ENCODE measurements around the gene LENG8.
"Not testable (repeated sequence)": the region's sequence is repeated elsewhere in the genome, so short reads cannot be mapped to it uniquely, and the experiment has no call there.

LENG8 gene

DNA sequence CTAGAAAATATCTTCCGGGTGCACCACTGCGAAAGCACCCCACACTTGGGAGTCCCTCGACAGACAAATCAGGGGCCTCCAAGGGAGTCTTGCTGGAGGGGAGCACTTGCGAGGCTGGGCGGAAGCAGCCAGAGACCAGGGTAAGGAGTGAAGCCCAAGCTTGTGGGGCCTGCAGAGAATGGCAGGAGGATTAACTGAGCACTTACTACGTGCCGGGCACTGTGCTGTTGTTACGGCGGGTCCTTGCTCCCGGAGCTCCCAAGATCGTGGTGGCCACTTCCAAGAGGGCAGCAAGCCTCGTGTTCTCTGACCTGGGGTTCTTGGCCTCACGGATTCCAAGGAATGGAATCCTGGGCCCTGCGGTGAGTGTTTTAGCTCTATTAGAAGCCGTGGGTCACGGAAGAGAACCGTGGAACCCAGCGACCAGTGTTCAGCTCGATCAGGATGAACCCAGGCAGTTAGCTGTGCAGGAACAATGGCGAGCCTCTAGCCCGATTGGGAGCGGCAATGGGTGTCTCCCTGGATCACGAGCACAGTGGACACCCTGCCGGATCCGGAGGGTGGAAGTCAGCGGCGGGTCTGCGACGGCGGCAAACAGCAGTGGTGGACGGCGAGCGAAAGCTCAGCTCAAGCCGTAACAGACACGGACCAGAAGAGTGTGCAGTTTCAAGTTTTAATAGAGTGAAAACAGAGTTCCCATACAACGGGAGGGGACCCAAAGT is 24.2 kb upstream of the LENG8 start:
- DNase-seq: no peak

DNA sequence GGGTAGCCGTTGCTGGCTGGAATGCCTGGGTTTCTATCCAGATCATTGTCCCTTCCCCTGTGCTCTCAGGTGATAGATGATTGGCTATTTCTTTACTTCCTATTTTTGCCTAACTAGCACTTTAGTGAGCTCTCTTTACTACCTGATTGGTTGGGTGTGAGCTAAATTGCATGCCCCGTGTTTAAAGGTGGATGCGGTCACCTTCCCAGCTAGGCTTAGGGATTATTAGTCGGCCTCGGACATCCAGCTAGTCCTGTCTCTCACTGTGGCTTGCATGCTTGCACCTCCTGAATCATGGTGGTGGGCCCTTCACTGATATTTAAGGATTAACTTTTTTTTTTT is 23.6 kb upstream of the LENG8 start:
- DNase-seq: no peak

DNA sequence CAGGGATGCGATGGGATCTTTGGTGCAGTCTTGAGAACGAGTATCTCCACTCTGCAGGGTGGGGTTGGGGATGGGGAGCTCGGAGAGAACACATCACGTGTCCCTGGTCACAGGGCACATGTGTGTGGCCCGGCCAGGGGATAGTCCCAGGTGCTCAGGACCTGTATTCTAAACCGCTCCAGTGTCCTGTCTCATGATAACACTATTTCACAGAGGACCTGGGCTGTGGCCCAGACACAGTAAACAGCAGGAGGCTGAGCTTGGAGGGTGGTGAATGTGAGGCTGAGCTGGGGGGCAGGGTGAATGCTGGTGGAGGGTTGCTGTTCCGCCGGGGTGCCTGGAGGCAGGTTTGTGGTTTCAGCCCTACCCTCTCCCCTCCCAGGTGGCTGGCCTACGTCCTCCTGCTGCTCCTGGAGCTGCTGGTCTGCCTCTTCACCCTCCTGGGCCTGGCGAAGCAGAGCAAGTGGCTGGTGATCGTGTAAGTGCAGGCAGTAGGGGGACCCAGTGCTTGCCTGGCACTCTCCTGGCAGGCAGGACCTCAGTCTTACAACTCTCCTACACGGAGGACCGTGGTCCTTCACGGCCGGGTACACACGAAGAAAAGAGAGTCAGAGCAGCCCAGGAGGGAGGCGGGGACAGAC is 22.6 kb upstream of the LENG8 start:
- no peak for DNase-seq

DNA sequence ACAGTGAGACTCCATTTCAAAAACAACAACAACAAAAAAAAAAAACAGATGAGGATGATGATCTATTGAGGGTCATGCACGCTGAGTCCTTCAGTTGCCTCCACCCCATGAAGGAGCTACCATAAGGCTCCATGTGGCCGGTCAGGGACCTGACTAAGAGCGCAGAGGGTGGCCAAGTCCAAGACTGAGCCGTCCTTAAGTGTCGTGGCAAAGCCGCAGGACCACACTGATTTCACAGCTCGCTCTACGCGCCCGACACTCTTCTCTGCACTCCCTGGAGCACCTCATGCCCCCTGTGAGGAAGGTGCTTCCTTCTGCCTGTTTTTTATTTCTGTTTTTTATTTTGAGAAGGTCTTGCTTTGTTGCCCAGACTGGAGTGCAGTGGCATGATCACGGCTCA is 21.4 kb upstream of the LENG8 start:
- no peak for DNase-seq

DNA sequence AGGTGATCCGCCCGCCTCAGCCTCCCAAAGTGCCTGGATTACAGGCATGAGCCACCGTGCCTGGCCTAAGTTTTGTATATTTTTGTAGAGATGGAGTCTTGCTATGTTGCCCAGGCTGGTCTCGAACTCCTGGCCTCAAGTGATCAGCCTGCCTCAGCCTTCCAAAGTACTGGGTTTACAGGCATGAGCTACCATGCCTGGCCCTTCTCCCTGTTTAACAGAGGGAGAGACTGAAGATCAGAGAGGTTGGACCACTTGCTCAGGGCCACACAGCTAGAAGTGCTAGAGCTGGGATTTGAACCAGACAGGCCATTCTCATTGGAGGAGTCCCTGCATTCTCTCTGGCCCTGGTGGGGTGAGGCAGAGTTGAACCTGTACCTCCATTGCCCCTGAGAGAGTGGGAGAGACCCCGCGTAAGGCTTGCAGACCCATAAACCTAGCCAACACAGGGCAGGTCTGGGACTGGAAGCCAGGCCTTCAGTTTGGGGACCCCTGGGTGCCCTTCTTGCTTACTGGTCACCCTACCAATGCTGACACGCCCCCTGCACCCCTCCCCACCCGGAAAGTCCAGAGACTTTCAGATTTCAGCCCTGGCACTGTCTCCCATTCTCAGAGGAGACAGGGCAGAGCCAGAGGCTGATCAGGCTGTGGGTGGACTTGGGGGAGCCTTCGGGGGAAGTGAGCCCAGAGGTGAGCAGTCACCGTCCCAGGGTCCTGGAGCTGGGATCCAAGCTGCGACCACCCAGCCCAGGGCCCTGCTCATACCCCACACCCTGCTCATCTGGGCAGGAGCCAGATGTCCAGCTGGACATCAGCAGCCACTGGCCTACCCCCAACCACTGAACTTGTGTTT is 20.4 kb upstream of the LENG8 start:
- DNase-seq: no peak

DNA sequence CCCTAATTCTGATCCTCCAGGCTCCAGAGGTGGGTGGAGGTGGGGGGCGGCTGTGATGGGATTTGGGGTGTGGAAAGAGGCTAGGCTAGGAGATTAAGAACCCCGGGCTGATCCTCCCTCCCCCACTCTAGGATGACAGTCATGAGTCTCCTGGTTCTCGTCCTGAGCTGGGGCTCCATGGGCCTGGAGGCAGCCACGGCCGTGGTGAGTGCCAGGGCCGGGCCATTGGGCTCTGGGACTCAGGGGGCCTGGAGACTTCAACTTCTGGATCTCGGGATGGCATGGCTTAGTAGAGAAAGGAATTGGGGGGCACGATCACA is 19.9 kb upstream of the LENG8 start:
- no peak for DNase-seq

DNA sequence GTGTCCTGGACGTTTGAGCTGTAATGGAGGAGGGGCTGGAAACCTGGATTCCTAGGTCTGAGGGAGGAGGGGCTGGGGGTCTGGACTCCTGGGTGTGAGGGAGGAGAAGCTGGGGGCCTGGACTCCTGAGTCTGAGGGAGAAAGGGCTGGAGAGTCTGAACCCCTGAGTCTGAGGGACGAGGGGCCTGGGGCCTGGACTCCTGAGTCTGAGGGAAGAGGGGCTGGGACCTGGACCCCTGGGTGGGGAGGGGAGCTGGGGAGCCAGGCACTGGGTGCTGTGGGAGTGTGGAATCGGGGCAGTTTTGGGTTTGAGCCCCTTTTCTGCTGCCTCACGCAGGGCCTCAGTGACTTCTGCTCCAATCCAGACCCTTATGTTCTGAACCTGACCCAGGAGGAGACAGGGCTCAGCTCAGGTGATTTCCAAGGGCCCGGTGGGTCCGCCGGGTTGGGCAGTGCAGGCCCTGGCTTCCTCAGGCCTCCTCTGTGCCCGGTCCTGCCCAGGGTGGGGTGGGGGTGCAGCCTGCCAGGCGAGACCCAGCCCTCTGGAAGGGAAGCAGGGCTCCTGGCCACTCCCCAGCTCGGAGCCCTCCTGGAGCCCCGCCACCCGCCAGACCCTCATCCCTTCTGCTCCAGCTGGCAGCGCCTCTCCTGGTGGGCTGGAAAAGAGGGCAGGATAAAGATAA is 19.3 kb upstream of the LENG8 start:
- DNase-seq: no peak

DNA sequence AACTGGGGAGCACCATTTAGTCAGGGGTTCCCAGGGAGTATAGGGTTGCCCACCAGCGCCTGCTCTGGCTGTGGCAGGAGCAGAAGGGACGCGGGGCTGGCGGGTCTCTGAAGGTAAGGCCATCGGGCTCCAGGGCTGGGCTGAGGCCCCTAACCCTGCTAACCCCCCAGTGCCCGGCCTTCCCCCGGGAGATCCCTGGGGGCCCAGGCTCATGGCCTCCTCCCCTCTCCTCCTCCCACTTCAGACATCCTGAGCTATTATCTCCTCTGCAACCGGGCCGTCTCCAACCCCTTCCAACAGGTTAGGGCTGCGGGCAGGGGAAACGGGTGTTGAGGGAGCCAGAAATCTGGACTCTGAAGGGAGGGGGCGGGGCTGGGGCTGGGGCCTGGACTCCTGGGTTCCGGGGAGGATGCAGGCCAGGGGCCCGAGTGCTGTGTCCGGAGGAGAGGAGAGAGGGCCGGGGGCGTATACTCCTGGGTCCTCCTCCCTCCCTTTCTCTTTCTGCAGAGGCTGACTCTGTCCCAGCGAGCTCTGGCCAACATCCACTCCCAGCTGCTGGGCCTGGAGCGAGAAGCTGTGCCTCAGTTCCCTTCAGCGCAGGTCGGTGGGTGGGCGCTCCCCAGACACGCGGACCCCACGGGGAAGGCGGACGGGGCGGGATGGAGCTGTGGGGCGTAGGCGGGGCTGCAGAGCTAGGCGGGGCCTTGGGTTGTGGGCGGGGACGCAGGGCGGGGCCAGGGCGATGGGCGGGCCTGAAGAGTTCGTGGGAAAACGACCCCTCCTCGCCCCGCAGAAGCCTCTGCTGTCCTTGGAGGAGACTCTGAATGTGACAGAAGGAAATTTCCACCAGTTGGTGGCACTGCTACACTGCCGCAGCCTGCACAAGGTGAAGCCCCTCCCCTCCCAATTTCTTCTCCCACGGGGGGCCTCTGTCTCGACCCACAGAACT is 18.4 kb upstream of the LENG8 start:
- DNase-seq: peak; percentile 46 to 52

DNA sequence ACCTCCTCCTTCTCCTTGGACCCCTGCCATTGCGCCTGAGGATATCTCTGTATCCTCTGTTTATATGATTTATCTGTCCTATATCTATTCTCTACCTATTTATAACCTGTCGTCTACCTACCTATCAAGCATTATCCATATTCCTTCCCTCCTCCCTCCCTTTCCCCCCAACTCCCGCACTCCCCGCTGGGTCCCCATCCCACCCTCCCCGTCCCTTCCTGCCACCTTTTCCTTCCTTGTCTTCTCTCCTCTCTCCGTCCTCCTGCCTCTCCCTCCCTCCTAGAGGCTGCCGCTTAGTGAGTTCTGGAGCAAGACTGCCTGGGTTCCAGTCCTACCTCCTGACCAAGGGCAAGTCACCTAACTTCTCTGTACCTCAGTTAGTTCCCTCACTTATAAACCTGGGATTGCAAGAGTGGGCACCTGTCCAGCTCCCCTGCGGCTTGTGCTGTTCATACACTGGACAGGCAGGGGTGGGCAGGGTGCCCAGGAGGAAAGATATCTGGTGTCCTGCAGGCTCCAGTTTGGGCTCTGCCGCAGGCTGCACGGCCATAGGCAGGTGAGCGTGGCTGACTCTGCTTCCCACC is 17.7 kb upstream of the LENG8 start:
- no peak for DNase-seq

DNA sequence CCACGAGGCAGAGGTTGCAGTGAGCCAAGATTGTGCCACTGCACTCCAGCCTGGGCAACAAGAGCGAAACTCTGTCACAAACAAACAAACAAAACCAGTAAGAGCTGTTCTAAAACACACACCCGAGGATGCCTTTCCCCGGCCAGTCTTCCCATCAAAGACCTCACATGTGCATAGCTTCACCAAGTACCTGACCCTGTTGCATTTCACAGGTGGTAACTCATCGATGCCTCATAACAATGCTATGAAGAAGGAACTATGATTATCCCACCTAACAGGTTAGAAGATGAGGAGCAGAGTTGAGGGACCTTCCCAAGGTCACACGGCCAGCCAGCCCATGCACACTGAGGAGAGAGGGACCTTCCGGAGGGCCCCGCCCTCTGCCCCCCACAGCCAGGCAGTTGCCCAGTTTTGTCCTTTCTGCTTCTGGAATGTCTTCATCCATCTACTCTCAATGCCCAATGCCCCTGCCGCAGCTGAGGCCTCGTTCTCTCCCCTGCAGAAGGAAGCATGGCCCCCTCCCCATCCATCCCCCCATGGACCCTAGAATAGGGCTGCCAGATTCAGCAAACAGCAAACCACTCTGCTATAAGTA is 16.8 kb upstream of the LENG8 start:
- no peak for DNase-seq

DNA sequence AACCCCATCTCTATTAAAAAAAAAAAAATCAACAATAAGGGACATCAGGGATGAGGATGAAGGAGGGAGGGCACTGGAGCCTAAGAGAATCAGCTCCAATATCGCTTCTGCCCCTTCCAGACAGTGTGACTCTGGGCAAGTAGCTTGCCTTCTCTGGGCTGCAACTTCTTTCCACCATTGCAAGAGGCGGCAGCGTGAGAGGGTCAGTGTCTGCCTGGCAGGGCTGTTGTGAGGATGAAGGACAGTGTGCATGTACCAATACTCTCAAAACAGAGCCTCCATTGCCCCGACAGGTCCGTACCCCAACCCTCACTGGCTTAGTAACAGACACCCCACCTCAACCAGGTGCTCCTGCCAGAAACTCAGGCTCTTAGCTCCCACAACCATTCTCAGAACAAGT is 15.3 kb upstream of the LENG8 start:
- no peak for DNase-seq

DNA sequence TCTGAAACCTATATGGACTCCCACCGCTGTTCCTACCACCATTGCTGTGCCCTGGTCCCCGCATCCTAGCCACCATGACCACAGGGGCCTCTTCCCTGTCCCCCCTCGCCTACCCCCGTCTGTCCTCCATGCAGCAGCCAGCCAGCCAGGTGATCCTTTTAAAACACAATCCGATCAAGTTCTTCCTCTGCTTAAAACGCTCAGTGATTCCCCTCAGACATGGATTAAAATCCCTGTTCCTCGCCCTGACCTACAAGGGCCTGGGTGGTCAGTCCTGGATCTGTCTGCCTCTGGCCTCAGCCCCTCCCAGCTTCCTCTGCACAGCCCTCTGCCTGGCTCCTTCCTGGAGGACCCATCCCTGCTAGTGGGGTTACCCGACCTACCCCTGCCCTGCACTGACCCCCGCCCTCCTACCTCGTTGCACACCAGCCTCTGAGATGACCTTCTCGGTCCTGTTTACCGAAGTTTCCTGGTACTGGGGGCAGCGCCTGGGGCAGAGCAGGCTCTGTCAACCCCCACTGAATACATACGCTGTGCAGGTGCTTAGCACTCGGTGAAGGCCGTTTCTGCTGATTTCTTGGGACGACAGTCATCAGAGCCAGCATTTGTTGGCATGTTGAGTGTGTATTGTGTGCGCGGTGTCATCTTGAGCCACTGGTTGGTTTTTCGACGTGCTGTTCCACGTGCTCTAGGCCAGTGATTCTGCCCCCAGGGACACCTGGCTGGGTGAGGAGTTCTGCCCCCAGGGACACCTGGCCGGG is 14.7 kb upstream of the LENG8 start:
- no peak for DNase-seq

DNA sequence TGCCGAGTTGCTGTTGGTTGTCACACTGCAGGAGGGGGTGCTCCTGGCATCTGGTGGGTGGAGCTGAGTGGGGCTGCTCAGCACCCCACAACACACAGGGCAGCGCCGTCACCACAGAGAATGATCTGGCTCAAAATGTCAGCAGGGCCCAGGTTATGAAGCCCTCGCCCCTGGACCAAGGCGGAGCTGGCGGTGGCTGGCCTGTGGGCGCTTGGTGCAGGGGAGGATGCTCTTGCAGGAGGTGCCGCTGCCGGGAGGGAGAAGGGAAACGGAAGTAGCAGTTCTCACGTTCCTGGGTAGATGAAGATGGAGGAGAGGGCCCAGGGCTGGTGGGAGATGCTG is 14.2 kb upstream of the LENG8 start:
- DNase-seq: no peak

DNA sequence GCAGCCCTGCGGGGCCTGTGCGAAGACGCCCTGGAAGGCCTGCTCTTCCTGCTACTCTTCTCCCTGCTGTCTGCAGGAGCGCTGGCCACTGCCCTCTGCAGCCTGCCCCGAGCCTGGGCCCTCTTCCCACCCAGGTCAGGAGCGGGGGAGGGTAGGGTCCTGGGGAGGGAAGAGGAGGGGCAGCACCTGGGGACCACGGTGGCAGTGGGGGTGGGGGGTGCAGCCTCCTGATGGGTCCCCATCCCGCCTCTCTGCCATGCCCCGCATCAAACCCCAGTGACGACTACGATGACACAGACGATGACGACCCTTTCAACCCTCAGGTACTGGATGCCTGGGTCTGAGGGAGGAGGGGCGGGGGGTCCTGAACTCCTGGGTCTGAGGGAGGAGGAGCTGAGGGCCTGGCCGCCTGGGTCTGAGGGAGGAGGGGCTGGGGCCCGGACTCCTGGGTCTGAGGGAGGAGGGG is 13.4 kb upstream of the LENG8 start:
- DNase-seq: no peak

DNA sequence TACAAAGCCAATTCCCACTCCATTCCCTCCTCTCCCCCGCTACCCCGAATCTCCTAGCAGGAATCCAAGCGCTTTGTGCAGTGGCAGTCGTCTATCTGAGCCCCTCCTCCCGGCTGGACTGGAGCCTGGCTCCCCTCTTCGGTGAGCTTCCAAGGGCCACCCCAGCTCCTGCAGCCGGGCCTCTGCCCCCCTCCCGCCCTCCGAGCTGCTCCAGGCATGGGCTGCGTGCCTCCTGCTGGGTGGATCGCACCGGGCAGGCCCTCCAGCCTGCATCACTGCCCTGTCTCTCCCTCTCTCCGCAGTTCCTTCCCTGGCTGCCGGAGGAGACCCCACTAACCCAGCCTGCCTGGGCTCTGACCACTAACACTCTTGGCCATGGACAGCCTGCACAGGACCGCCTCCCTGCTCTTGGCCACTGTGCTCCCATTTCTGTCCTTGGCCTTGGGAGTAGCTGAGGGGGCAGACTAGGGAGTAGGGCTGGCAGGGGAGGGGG is 12.9 kb upstream of the LENG8 start:
- no peak for DNase-seq

DNA sequence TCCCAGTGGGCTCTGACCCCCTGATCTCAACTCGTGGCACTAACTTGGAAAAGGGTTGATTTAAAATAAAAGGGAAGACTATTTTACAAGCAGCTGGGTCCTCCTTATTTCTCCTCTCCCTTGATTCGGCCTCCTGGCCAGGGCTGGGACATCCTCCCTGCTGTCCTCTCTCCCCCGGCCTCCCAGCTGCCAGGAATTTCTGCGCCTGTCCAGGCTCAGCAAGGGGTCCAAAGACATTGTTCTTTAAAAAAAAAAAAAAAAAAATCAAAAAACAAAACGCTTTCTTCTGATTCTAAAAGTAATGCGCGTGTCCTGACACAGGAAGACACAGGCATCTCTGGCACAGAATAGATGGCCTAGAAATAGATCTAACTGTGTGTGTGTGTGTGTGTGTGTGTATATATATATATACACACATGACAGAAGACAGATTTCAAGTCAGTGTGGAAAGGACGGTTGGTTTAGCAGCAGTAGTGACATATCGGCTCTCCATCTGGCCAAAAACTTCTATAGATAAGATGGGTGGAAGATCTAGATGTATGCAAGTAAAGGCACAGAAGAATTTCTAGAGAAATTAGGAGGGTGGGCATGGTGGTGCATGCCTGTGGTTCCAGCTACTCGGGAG is 12.3 kb upstream of the LENG8 start:
- no peak for DNase-seq

DNA sequence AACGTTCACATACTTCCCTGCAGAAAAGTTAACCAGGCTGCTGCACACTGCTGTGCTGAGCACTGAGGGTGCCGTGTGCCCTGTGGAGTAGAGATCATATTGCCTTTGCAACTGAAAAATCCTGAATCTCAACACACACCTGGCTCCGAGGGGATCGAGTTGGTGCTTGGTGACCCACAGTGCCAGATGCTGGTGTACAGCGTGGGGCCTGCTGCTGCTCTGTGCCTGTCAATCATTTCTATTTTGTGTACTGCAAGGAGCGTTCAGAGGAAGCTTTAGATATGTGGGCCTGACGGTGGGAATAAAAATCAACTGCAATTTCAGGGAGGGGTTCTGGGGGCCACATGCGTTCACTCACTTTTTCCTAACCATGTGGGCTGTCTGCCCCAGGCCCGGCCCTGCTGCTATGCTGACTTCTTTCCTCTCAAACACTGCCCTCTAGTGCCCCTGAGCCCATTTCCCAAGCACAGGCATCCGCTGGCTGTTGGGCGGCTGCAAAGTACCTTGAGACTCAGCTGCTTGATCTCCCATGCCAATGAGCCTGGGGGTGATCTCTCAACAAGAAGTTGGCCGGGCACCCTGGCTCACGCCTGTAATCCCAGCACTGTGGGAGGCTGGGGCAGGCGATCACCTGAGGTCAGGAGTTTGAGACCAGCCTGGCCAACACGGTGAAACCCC is 9.7 kb upstream of the LENG8 start:
- DNase-seq: no peak

DNA sequence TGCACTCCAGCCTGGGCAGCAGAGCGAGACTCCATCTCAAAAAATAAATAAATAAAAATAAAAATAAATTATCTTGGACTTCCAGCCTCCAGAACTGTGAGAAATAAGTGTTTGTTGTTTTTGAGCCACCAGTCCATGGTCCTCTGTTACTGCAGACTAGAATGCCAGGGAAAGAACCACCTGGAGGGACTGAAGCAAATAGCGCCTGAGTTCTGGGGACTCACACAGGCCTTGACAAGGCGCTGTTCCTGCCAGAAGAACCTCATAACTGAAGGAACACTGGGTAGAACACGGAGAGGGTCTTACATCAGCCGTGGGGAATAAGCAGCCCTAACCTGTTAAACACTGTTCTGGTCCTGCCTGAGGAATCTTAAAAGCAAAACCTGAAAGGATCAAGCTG is 8.4 kb upstream of the LENG8 start:
- DNase-seq: no peak

DNA sequence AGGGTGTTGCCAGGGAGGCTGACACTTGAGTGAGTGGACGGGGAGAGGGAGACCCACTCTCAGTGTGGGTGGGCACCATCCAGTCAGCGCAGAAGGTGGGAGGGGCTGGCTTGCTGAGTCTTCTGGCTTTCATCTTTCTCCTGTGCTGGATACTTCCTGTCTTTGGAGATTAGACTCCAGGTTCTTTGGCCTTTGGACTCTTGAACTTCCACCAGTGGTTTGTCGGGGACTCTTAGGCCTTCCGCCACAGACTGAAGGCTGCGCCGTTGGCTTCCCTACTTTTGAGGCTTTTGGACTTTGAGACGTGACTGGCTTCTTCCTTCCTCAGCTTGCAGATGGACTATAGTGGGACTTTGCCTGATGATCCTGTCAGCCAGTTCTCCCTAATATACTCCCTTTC is 4.3 kb upstream of the LENG8 start:
- no peak for DNase-seq

DNA sequence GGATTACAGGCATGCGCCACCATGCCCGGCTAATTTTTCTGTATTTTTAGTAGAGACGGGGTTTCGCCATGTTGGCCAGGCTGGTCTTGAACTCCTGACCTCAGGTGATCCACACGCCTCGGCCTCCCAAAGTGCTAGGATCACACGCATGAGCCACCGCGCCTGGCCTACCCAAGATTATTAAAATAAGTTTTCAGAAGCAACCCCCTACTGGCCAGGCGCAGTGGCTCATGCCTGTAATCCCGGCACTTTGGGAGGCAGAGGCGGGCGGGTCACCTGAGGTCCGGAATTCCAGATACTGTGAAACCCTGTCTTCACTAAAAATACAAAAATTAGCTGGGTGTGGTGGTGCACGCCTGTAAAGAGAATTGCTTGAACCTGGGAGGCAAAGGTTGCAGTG is 2.6 kb upstream of the LENG8 start:
- DNase-seq: not testable (repeated sequence)

All from activated CD4-positive, alpha-beta T cell treated with anti-CD3 and anti-CD28 coated beads for 4 hours (primary cell).